SJCRH30 (cell line): Measurements from ENCODE around the gene ADAMTS8. TPM values are rescaled to one million over a fixed set of nuclear protein-coding genes. Genes with fewer than 3 reads are reported as not detected.

Experiments
- DNase-seq, 2 experiments: peaks; one replicate each; pipeline ENCODE4 v3.0.0-alpha.2; 2015 to 2020
- H3K27ac ChIP-seq: fragments of 250-450 bp; sonication (Bioruptor Pico); 2 replicates; pipeline ENCODE4 v1.5.1; 2020; ENCODE audit warnings: mild to moderate bottlenecking, moderate library complexity
- H3K27me3 ChIP-seq: fragments of 250-450 bp; sonication (Bioruptor Pico); 2 replicates; pipeline ENCODE4 v1.5.1; 2020; ENCODE audit warnings: mild to moderate bottlenecking, moderate library complexity
- H3K36me3 ChIP-seq: fragments of 250-450 bp; sonication (Bioruptor Pico); 2 replicates; pipeline ENCODE4 v1.5.1; 2020; ENCODE audit warnings: mild to moderate bottlenecking, moderate library complexity
- H3K4me1 ChIP-seq: fragments of 250-450 bp; sonication (Bioruptor Pico); 2 replicates; pipeline ENCODE4 v1.5.1; 2020; ENCODE audit warnings: mild to moderate bottlenecking, moderate library complexity
- H3K4me3 ChIP-seq: fragments of 250-450 bp; sonication (Bioruptor Pico); 2 replicates; pipeline ENCODE4 v1.5.1; 2020; ENCODE audit warnings: mild to moderate bottlenecking, moderate library complexity
- H3K9me3 ChIP-seq: fragments of 250-450 bp; sonication (Bioruptor Pico); replicated peaks from 2 replicates; pipeline ENCODE4 v1.5.1; 2020; ENCODE audit warnings: mild to moderate bottlenecking, moderate library complexity
- total RNA-seq: library from RNA; depleted of rRNA; stranded (reverse); fragments of >200 nt; shearing (Covaris generic); gene quantifications from 2 replicates; pipeline ENCODE4 v1.2.3, GENCODE V29; 2014

The ADAMTS8 gene
- total RNA-seq, 1 experiment from 2014 or later = not detected

DNA sequence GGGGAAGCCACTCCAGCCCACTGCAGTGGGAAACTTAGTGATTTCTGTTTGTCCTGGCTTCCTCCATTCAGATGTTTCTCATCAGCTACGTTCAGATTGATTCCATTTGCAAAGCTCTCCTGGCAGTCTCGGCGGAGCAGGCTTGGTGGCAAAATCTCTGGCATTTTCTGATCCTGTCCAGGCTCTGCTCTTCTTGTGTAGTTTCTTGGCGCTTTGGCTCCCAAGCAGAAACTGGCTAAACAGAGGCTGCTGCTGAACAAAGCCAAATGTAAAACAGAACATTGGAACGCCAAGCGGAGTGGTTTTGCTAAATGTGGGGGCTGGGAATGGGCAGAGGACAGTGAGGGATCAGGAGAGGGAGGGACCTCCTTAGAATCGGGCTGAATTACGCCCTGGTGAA is 36.7 kb downstream of the ADAMTS8 start:
- Histone ChIP-seq H3K27ac (no peak overlapping the region), H3K9me3 (no peaks in the 10 kb centered on the region), H3K4me3 (no peak overlapping the region), H3K36me3 (no peaks in the 10 kb centered on the region), H3K27me3 (no peaks in the 10 kb centered on the region), H3K4me1 (peaks cover 3% of the 10 kb centered on the region; the same call in 1 of the 2 replicates)
- DNase-seq = no peak

DNA sequence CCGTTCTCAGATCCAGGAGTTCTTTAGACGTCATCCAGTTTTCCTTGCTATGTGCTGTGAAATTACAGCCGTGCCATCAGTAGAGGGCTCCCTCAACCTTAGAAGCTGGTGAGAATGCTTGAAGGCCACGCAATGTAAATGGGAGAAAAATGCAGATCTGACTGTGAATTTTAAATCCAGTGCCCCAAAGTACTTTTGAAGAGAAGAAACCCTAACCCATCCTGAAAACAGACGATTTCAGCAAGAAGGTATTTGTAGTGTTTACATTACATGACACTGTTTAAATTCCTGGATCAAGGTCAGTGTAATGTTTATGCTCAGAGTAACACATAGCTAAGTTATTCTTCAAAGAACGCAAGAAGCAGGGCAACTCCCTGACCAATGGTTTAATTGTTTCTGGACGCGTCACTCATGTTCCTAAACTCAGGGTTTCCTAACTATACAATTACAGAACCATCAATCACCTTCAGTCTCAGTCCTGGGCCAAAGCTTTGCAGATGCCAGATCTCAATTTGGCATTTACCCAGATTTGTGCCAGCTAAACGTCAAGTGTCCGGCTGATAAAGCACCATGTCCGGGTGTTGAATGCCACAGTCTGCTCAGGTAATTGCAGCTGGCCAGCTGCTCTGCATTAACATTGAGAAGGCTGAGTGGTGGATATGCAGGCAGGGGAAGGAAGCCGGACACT is 38.2 kb downstream of the ADAMTS8 start:
- Histone ChIP-seq H3K27me3 (no peaks in the 10 kb centered on the region), H3K36me3 (no peaks in the 10 kb centered on the region), H3K4me1 (peaks cover 3% of the 10 kb centered on the region; the same call in 1 of the 2 replicates), H3K27ac (no peak overlapping the region), H3K4me3 (no peak overlapping the region), H3K9me3 (no peaks in the 10 kb centered on the region)
- DNase-seq = peak in 1 of 2 experiments; percentile 39

DNA sequence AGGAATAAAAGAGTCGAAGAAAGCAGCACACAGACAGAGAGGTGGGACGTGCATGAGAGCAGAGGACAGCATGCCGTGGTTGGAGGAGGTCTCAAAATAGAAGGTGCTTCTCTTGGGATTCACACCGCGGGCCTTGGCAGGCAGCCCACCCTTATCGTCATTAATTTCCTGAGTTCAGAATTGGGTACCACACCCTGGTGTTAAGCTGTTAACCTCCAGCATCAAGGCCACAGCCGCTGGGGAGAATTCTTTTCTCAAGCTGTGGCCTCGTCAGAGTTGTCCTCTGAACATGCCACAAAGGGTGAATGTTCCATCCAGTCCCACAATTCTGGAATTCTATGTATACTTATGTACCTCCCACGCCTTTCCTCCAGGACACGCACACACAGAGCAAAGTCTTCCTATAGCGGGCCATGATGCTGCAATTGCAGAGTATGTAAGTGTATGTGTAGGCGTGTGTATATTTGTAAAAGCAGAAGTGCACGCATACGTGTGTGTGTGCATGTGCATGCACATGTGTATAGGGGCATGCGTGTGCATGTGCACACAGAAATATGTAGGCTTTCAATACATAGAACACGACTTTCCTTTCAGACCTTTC is 39.0 kb downstream of the ADAMTS8 start:
- H3K4me3 ChIP-seq = no peak overlapping the region
- H3K27ac ChIP-seq = no peak overlapping the region
- peaks cover 4% of the 10 kb centered on the region for H3K4me1 ChIP-seq
- no peak for DNase-seq
- H3K9me3 ChIP-seq = no peaks in the 10 kb centered on the region
- H3K36me3 ChIP-seq = no peaks in the 10 kb centered on the region
- H3K27me3 ChIP-seq = no peaks in the 10 kb centered on the region

DNA sequence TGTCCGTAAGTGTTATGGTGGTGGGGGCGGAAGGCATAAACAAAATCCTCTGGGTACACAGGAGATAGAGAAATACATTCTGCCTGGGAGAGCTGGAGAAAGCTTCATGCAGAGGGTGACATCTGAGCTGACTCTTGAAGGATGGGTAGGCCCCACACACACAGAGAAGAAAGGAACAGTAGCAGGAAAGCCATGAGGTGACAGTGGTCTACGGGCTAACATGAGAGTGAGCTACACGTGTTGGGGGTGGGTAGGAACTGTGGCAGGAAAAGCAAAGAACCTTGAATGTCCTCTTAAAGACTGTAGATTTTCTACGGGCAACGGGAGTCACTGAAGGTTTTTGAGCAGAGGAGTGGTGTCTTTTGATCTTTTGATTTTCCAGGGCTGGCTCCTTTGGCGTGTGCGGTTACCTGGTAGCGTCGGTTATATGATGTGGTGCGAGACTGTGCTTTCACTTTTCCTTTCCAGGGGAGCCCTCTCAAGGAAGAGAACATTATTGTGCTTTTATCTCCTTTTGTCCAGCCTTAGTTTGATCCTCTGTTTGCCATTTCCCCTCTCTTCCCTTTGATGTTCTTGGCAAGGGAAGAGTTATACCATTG is 39.7 kb downstream of the ADAMTS8 start:
- Histone ChIP-seq H3K27ac (no peak overlapping the region), H3K4me3 (no peak overlapping the region), H3K9me3 (no peaks in the 10 kb centered on the region), H3K4me1 (peaks cover 7% of the 10 kb centered on the region), H3K27me3 (no peaks in the 10 kb centered on the region), H3K36me3 (no peaks in the 10 kb centered on the region)
- DNase-seq = no peak

DNA sequence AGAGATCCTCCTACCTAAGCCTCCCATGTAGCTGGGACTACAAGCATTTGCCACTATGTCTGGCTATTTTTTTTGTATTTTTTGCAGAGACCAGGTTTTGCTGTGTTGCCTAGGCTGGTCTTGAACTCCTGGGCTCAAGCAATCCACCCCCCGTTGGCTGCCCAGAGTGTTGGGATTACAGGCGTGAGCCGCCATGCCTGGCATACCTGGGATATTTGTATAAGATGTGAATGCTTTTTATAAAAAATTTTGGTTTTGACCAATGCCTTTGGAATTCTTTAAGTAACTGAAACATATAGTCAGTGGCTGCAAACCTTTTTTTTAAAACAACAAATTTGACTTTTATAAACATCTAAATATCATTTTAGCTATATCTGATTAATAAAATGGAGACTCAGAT is 42.4 kb downstream of the ADAMTS8 start:
- H3K27me3 ChIP-seq = no peaks in the 10 kb centered on the region
- no peak overlapping the region for H3K4me3 ChIP-seq
- DNase-seq = no peak
- H3K4me1 ChIP-seq = peaks cover 16% of the 10 kb centered on the region
- H3K9me3 ChIP-seq = no peaks in the 10 kb centered on the region
- H3K27ac ChIP-seq = no peak overlapping the region
- H3K36me3 ChIP-seq = no peaks in the 10 kb centered on the region

DNA sequence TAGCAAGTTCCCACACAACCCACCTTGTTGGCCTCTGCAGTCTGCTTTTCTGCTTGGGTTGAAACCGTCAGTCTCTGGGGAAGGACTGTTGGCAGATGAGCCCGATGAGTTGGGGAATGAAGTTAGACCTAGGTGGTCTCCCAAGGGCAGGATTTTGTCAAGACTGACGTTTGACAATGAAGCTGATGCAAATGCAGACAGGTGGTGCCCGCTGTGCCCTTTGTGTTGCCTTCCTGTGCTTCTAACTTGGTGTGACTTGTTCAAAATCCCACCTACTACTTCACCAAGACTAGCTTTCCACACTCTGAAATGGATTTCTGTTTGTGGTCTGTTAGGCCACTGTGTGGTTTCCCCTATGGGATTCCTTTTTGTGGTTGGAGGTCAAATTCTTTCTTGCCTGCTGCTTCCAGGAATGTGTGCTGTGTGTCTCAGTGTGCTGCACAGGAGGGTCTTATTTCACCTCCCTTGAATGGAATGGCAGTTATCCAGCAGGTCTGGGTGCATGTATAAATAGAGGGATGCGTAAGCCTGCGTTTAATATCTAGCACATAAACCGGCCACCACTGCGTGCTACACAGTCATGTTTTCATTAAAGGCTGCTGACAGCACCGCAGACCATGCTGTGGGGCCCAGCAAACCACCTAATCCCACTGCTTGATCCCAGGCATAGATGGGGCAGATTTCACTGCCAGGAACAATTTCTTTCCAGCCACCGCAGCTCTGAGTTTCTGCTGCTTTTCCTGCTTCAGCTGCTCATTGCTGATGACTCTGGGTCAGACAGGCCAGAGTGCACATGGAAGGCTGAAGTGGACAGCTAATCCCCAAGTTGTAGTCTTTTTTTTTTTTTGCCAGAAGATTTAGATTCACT is 44.8 kb downstream of the ADAMTS8 start:
- DNase-seq = peak; percentile 92 to 94
- Histone ChIP-seq H3K27me3 (no peaks in the 10 kb centered on the region), H3K4me3 (no peak overlapping the region), H3K9me3 (no peaks in the 10 kb centered on the region), H3K27ac (peak overlapping the region; percentile 46; the same call in 1 of the 2 replicates), H3K4me1 (peaks cover 13% of the 10 kb centered on the region), H3K36me3 (no peaks in the 10 kb centered on the region)

DNA sequence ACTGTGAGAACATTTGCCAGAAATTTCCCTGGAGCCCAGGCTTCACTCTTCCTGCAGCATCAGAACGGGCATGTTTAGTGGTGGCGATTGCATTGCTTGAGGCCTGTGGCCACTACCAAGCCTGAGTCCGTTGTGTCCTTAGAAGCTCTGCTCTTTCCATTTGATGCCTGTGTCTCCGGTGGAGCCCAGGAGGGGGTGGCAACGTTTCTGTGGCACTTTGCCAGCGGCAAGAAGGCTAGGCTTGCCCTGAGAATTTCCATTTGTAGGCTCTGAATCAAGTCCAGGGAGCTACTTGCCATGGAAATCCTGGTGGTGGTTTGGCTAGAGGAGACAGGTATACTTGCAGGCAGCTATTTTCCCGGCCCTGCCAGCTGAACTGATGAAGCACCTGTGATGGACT is 47.1 kb downstream of the ADAMTS8 start:
- H3K4me3 ChIP-seq = no peak overlapping the region
- H3K36me3 ChIP-seq = no peaks in the 10 kb centered on the region
- DNase-seq = no peak
- H3K27me3 ChIP-seq = no peaks in the 10 kb centered on the region
- no peak overlapping the region for H3K27ac ChIP-seq
- no peaks in the 10 kb centered on the region for H3K9me3 ChIP-seq
- peaks cover 13% of the 10 kb centered on the region for H3K4me1 ChIP-seq

DNA sequence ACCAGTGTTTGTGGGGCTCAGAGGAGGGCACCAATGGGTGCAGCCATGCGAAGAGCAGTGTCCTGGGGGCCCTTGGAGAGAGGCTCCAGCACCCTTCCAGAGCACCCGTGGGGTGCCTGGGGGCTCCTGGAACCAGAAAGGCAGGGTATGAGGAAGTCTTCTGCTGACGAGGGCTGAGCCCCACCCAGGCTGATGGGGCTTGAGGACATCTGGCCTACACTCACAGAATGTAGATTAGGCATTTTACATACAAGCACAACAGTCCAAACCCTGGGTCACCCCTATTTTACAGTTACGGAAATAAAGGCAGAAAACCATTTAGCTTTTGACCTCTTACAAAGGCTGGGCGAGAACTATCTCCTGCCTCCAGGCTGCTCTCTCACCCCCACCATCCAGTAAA is 47.6 kb downstream of the ADAMTS8 start:
- H3K4me1 ChIP-seq = peaks cover 13% of the 10 kb centered on the region
- no peaks in the 10 kb centered on the region for H3K36me3 ChIP-seq
- no peak overlapping the region for H3K4me3 ChIP-seq
- H3K27ac ChIP-seq = no peak overlapping the region
- no peak for DNase-seq
- H3K27me3 ChIP-seq = no peaks in the 10 kb centered on the region
- no peaks in the 10 kb centered on the region for H3K9me3 ChIP-seq

DNA sequence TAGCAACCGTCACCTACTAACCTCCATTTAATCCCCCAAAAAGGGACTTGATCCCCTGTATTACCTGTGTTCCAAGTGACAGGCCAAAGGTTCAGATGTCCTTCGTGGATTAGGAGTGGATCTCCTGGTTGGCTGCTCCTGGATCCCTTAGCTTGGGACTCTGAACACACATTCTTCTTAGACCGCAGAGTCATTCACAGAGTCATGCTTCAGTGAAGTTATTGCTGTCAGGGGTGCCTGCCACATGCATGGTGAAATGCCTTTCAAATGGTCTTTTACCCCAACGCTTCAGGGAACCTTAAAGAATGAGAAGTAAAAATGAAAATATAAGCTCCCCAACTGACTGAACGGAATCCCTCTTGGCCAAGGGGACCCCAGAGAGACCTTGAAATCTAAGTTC is 49.1 kb downstream of the ADAMTS8 start:
- Histone ChIP-seq H3K4me1 (peaks cover 11% of the 10 kb centered on the region), H3K27ac (no peak overlapping the region), H3K27me3 (no peaks in the 10 kb centered on the region), H3K4me3 (no peak overlapping the region), H3K9me3 (no peaks in the 10 kb centered on the region), H3K36me3 (no peaks in the 10 kb centered on the region)
- DNase-seq = no peak

DNA sequence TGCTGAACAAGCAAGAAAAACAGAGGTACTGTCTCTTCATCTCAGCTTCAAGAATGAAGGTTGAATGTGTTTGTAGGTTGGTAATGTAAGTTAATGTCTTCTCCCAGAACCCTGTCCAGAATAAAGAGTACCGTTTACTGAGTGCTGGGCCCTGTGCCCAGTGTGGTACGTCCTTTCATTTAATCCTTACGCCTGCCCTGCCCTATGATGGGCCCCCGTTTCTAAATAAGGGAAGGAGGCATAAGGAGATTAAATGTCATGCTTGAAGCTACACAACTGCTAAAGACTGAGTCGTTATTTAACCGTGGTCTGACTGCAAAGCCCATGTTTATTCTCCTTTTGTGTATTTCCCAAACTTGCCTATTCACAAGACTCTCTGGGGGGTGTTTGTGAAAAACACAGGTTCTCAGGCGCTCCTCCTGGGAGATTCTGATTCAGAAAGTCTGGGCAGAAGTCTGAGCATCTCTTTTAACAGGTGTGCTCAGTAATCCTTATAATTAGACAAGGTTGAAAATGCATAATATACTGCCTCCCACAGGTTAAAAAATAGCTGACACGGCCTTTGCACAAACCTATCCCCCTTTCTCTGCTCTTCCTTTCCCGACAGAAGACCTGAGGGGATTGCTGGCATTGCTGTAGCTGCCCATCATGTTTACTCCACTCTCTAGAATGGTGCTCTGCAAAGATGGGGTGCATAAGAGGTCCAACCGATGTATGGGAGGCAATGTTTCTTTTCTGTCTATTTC is 57.4 kb downstream of the ADAMTS8 start:
- H3K27ac ChIP-seq = no peak overlapping the region
- peaks cover 15% of the 10 kb centered on the region; the same call in 1 of the 2 replicates for H3K4me1 ChIP-seq
- no peaks in the 10 kb centered on the region for H3K27me3 ChIP-seq
- DNase-seq = peak; percentile 6 to 28
- no peaks in the 10 kb centered on the region for H3K36me3 ChIP-seq
- no peak overlapping the region for H3K4me3 ChIP-seq
- H3K9me3 ChIP-seq = no peaks in the 10 kb centered on the region

DNA sequence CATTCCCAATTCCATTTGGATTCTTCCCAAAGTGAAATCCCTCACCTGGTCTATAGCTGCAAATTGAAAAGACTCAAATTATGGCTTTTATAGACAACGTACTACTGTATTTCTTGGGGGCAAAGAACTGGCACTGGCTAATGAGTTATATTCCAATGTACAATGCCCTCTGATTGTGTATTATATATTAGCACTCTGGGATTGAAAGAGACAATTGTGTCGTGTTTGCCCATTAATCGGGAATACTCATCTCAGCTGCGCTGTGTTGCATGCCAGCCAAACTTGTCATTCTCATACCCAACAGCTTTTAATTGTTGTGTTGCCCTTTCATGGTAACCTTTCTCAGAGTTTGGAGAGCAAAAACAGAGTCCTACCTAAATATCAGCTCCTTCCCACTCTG is 58.7 kb downstream of the ADAMTS8 start:
- H3K36me3 ChIP-seq = no peaks in the 10 kb centered on the region
- no peaks in the 10 kb centered on the region for H3K27me3 ChIP-seq
- no peak overlapping the region for H3K4me3 ChIP-seq
- H3K9me3 ChIP-seq = no peaks in the 10 kb centered on the region
- no peak overlapping the region for H3K27ac ChIP-seq
- peaks cover 15% of the 10 kb centered on the region; the same call in 1 of the 2 replicates for H3K4me1 ChIP-seq
- DNase-seq = no peak

DNA sequence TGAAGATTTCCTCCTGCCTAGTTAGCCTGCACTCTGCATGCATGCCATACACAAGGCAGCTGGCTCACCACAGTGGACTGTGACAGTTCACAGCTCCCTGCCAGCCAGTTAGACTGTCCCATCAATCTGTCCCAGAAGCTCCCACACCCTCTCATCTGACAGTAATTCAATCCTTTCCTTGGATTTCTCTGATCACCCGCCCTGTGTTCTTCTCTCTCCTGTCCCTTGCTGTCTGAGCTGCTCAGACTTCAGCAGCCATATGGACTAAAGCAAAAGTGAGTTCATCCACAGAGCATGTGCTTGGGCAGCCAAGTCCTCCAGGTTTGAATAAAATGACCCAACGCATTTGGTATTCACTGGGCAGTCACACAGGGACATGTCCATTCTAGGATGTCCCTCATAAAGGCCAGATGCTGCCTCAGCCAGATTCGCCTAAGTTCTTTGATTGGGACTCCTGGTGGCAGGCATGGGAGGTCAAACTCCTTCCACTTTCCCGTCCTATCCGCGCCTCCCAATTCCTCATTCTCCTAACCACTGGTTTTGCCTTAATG is 59.2 kb downstream of the ADAMTS8 start:
- no peak overlapping the region for H3K27ac ChIP-seq
- H3K9me3 ChIP-seq = no peaks in the 10 kb centered on the region
- no peak overlapping the region for H3K4me3 ChIP-seq
- DNase-seq = peak; percentile 5 to 12
- H3K4me1 ChIP-seq = peaks cover 15% of the 10 kb centered on the region; the same call in 1 of the 2 replicates
- H3K27me3 ChIP-seq = no peaks in the 10 kb centered on the region
- H3K36me3 ChIP-seq = no peaks in the 10 kb centered on the region

DNA sequence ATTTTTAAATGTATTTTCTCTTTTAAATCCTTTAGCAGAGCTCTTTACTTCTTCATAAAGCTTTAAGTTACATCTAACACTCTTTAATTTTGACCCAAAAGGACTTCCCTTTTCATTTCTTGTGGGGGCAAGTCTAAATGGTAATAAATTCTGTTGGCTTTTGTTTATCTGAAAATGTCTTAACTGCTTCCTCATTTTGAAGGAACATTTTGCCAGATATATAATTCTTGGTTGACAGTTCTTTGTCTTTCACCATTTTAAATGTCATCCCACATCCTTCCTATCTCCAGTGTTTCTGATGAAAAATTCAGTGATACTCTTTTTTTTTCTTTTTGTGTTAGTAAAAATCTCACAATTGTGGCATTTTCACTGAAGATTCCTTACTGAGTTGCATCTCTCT is 69.0 kb downstream of the ADAMTS8 start:
- Histone ChIP-seq H3K36me3 (no peaks in the 10 kb centered on the region), H3K4me1 (peaks cover 3% of the 10 kb centered on the region; the same call in 1 of the 2 replicates)

DNA sequence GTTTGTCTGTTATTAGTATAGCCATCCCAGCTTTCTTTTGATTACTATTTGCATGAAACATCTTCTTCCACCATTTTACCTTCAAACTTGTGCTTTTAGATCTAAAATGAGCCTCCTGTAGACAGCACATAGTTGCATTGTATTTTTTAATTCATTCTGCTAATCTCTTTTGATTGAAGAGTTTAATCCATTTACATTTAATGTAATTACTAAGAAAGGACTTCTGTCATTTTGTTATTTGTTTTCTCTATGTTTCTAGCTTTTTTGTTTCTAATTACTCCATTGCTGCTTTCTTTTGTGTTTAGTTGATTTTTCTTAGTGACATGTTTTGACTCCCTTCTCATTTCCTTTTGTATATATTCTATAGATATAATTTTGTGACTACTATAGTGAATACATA is 70.0 kb downstream of the ADAMTS8 start:
- Histone ChIP-seq H3K27ac (no peak overlapping the region), H3K9me3 (no peaks in the 10 kb centered on the region), H3K36me3 (no peaks in the 10 kb centered on the region), H3K4me1 (peaks cover under 1% of the 10 kb centered on the region; the same call in 1 of the 2 replicates), H3K27me3 (no peaks in the 10 kb centered on the region), H3K4me3 (no peak overlapping the region)
- no peak for DNase-seq

More for the DNA sequence above, 69.0 kb downstream of the ADAMTS8 start:
- no peak overlapping the region for H3K4me3 ChIP-seq
- no peak overlapping the region for H3K27ac ChIP-seq
- H3K27me3 ChIP-seq = no peaks in the 10 kb centered on the region
- DNase-seq = no peak
- no peaks in the 10 kb centered on the region for H3K9me3 ChIP-seq
